Uterus (tissue), 4 donors: ENCODE data around the gene TRIM75. TPM values are rescaled to one million over a fixed set of nuclear protein-coding genes. Genes with fewer than 3 reads are reported as not detected.

ENCODE experiments used
- DNase-seq, 2 donors: peaks; one replicate each; pipeline ENCODE4 v3.0.0-alpha.2; 2019 to 2020
- H3K27ac ChIP-seq, 2 donors: fragments of 200-600 bp; sonication (generic); 1 replicate in 1 of 2; 2 replicates in 1 of 2; pipeline ENCODE4 v1.5.1; 2016 to 2018
- H3K27me3 ChIP-seq, 2 donors: fragments of 200-600 bp; sonication (generic); one replicate each; pipeline ENCODE4 v1.5.1; 2018 to 2019; ENCODE audit warnings: control low read depth in 1 of 2
- H3K36me3 ChIP-seq, 2 donors: fragments of 200-600 bp; sonication (generic); one replicate each; pipeline ENCODE4 v1.5.1; 2019; ENCODE audit warnings: control low read depth in 1 of 2
- H3K4me1 ChIP-seq, 2 donors: fragments of 200-600 bp; sonication (generic); one replicate each; pipeline ENCODE4 v1.5.1; 2018 to 2019; ENCODE audit warnings: control low read depth in 1 of 2
- H3K4me3 ChIP-seq, 2 donors: fragments of 200-600 bp; sonication (generic); 1 replicate in 1 of 2; 2 replicates in 1 of 2; pipeline ENCODE4 v1.5.1; 2018 to 2019; ENCODE audit warnings: mild to moderate bottlenecking in 1 of 2
- H3K9me3 ChIP-seq, 2 donors: fragments of 200-600 bp; sonication (generic); one replicate each; pipeline ENCODE4 v1.5.1; 2019; ENCODE audit warnings: control low read depth in 1 of 2
- CTCF ChIP-seq, 4 experiments: fragments of 200-600 bp in 2 of 4; fragments of 450-650 bp in 2 of 4; sonication (generic) in 2 of 4; IDR thresholded peaks; one replicate each; pipeline ENCODE4 v1.5.1; 2016 to 2019; ENCODE audit warnings: antibody characterized with exemption in 4 of 4, mild to moderate bottlenecking in 2 of 4, moderate library complexity in 1 of 4
- POLR2A ChIP-seq, 2 donors: fragments of 450-650 bp; IDR thresholded peaks; one replicate each; pipeline ENCODE4 v1.6.1; 2016; ENCODE audit warnings: antibody characterized with exemption in 2 of 2, mild to moderate bottlenecking in 1 of 2, moderate library complexity in 1 of 2
- intact Hi-C: fragments of 100-400 bp; cut with DNase I; formaldehyde crosslinking; loops from one replicate; pipeline ENCODE4 v1.15.1; 2023; ENCODE audit warnings: low total_unique reads
- total RNA-seq, 4 donors: library from RNA; depleted of rRNA in 3 of 4; stranded (reverse); fragments of >200 nt in 3 of 4; gene quantifications; one replicate each; pipeline versions ENCODE4 v1.1.0 to v1.2.4, GENCODE V29; 2014 to 2023
- donor health status: DM: yes; HTN: yes; CAD: no.

Gene TRIM75
- total RNA-seq, 4 donors from 2014 or later: not detected

GRCh38 chr4:165027762-165028402 lies 25.8 kb upstream of the TRIM75 start:
- Histone ChIP-seq H3K4me3 (no peak overlapping the region), H3K27ac (no peak overlapping the region), H3K9me3 (no peaks in the 10 kb centered on the region), H3K27me3 (no peaks in the 10 kb centered on the region), H3K36me3 (no peaks in the 10 kb centered on the region), H3K4me1 (no peaks in the 10 kb centered on the region)
- intact Hi-C loops: no loop called here
- no peak for TF ChIP-seq POLR2A (IDR thresholded peaks at IDR 0.05)
- no peak for TF ChIP-seq CTCF (IDR thresholded peaks at IDR 0.05)
- no peak for DNase-seq

- Histone ChIP-seq H3K27me3 (no peaks in the 10 kb centered on the region), H3K4me3 (no peak within 1 kb of the TSS), H3K4me1 (no peaks in the 10 kb centered on the region), H3K9me3 (no peaks in the 10 kb centered on the region), H3K36me3 (no peaks in the 10 kb centered on the region), H3K27ac (no peak within 1 kb of the TSS)
- intact Hi-C loops: no loop called here
- no peak for DNase-seq
- TF ChIP-seq CTCF (IDR thresholded peaks at IDR 0.05): no peak
- TF ChIP-seq POLR2A (IDR thresholded peaks at IDR 0.05): no peak
Observed at GRCh38 chr4:165031436-165032211, 22.0 kb upstream of the TRIM75 start, which contains the start of gene TRIM60. Gene TRIM60 (plus strand): TSS chr4:165031999. CDS start chr4:165040073, 8,074 bp downstream.

- no peak for DNase-seq
- no peak overlapping the region for H3K27ac ChIP-seq
- H3K4me1 ChIP-seq: no peaks in the 10 kb centered on the region
- no peak overlapping the region for H3K4me3 ChIP-seq
- no peaks in the 10 kb centered on the region for H3K9me3 ChIP-seq
- no peak for TF ChIP-seq POLR2A (IDR thresholded peaks at IDR 0.05)
- TF ChIP-seq CTCF (IDR thresholded peaks at IDR 0.05): no peak
- H3K36me3 ChIP-seq: no peaks in the 10 kb centered on the region
- intact Hi-C loops: no loop called here
- no peaks in the 10 kb centered on the region for H3K27me3 ChIP-seq
Observed at GRCh38 chr4:165048170-165048569, 5.5 kb upstream of the TRIM75 start.

GRCh38 chr4:165052627-165053026 lies 1.0 kb upstream of the TRIM75 start:
- H3K4me1 ChIP-seq: no peaks in the 10 kb centered on the region
- H3K4me3 ChIP-seq: no peak overlapping the region
- H3K9me3 ChIP-seq: no peaks in the 10 kb centered on the region
- TF ChIP-seq CTCF (IDR thresholded peaks at IDR 0.05): no peak
- no peak for TF ChIP-seq POLR2A (IDR thresholded peaks at IDR 0.05)
- H3K36me3 ChIP-seq: no peaks in the 10 kb centered on the region
- H3K27ac ChIP-seq: no peak overlapping the region
- H3K27me3 ChIP-seq: no peaks in the 10 kb centered on the region
- intact Hi-C loops: no loop called here
- DNase-seq: no peak

- intact Hi-C loops: no loop called here
- no peak for TF ChIP-seq POLR2A (IDR thresholded peaks at IDR 0.05)
- TF ChIP-seq CTCF (IDR thresholded peaks at IDR 0.05): no peak
- H3K4me3 ChIP-seq: no peak overlapping the region
Observed at GRCh38 chr4:165055601-165056000, 1.9 kb downstream of the TRIM75 start.

More at GRCh38 chr4:165055601-165056000, 1.9 kb downstream of the TRIM75 start:
- DNase-seq: no peak
- Histone ChIP-seq H3K27me3 (no peaks in the 10 kb centered on the region), H3K9me3 (no peaks in the 10 kb centered on the region), H3K27ac (no peak overlapping the region), H3K4me1 (no peaks in the 10 kb centered on the region), H3K36me3 (no peaks in the 10 kb centered on the region)
